GM19193 (cell line): ENCODE results near the gene PTPRO.

Source experiments
- POLR2A ChIP-seq: IDR thresholded peaks from 4 replicates; pipeline ENCODE4 v1.6.1; 2011; ENCODE audit not compliant: insufficient read depth, insufficient read length; ENCODE audit errors: extremely low read depth

Gene PTPRO

DNA sequence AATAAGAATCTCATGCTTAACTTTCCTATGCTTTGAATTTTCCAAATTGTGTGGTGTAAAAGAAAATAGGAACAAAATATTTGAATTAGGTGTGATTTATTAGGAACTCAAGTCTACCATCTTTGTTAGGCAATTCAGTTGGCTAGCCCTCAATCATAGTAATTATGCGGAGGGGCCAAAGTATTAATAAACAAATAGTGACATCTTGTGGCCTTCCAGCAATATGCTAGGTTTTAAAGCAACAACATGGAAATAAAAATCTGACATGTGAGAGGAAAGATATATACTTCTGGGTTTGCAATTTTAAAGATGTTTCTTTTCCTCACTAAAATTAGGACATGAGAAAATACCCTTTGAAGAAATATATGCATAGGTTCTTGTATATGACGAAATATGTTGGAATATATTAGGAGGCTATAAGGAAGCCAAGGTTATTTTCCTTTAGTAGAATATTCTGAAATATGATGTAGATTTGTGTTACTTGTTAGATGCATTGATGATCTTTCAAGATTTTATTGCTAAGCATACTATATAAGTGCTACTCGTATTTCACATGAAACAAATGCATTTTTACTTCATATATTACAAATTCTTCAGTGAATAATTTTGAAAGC is 200.4 kb downstream of the PTPRO start:
- TF ChIP-seq POLR2A: no peak

DNA sequence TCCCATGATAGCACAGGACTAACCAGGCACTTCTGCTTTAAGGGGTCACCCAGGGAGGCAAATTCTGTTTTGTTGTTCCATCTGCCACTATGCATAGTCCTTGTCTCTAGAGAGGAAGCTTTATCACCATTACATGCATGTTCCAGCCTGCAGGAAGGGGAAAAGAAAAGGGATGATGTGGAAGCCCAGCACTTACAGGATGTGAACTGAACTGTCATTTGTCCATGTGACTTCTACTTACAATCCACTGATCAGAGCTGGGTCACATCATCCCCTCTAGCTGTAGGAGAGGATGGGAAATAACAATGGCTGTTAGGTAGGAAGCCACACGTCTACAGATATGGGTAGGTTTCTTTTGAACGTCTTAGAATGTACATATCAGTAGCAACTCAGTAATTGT is 203.1 kb downstream of the PTPRO start:
- TF ChIP-seq POLR2A: no peak

DNA sequence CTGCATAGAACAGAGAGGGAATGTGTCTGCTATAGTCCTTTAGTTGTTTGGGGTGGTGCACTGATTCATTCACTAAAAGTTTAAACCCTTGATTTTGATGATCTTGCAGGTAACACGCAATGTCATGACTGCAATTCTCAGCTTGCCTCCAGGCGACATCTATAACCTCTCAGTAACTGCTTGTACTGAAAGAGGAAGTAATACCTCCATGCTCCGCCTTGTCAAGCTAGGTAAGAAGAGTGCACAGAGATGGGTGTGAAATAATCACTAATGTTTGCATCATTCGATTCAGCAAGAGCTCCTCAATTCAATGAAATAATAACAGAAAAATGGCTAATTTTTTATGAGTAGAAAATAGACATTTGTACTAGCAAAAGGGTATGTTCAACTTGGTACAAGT is 203.7 kb downstream of the PTPRO start:
- no peak for TF ChIP-seq POLR2A

DNA sequence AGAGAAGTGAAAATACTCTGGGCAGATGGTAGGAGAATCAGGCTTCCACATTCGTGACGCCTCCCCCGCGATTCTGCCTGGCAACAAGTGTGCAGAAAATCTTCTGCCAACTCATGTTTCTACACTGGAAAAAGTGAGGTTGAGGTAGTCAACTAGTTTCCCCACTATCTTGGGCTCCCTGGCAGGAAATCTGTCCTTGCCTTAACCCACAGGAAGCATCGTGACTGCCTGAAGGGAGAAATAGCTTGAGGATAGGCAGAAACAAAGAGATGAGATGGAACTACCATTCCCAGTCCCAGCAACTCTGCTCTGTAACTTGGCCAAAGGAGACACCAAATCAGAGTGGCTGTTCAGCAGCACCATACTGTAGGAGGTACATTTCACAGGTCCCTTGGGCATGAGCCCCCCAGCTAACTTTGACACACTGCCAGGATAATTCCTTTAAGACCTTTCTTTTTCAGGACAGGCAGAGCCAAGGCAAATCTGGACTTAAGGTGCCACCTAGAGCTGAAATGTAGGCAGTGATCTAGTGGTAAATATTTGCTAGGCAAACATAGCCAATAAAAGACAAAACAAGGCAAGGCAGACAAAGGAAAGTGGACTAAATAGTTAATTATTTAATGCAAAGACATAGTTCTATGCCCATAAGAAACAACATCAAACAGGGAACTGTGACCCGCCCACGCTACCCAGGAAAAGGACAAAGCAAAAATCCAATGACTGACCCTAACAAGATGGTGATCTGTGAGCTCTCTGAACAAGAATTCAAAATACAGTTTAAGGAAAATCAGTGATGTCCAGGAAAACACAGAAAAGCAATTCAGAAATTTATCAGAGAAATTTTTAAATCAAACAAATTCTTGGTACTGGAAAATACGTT is 205.1 kb downstream of the PTPRO start:
- no peak for TF ChIP-seq POLR2A

DNA sequence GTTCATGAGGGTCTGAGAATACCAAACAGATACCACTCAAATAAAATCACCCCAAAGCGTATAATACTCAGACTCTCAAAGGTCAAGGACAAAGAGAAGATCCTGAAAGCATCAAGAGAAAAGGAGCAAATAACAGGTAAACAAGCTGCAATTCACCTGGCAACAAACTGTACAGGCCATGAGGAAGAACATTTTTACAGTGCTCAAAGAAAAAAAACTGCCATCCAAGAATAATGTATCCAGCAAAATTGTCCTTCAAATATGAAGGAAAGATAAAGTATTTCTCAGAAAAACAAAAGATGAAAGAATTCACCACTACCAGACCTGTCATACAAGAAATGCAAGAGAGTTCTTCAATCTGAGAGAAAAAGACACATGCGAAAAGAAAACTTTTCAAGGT is 206.4 kb downstream of the PTPRO start:
- no peak for TF ChIP-seq POLR2A

DNA sequence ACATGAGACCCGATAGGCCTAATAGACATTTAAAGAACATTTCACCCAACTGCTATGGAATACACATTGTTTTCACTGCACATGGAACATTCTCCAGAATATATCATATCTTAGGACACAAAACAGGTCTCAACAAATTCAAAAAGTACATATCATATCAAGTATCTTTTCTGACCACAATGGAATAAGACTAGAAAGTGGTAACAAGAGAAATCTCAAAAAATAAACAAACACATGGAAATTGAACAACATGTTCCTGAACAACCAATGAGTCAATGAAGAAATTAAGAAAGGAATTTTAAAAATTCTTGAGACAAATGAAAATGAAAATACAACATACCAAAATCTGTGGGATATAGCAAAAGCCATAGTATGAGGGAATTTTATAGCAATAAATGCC is 208.1 kb downstream of the PTPRO start:
- TF ChIP-seq POLR2A: no peak

DNA sequence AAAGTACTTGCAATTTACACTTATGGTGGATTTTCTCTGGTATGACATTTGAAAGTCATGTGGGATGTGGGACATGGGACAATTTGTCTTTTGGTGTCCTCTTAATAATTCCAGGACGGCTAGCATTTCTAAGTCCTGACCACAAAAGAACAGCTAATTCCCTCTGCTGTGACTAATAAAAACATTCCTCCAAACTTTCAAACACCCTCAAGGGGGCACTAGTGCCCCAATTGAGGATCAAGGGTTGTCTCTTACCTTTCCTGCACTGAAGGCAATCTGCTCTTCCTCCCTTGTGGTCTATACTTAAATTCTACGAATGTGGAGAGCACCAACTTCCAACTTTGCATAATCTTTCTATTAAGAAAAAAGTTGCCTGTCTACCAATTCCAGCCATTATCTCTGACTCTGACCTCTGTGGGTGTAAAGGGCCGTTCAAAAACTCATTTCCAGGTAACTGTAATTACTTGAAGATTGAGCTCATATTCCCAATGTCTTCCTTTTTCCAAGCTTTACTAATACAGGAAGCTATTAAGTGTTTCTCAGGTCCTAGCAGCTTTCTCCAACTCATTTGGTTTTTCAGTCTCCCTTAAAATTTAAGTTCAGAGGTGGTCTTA is 210.2 kb downstream of the PTPRO start:
- TF ChIP-seq POLR2A: no peak

DNA sequence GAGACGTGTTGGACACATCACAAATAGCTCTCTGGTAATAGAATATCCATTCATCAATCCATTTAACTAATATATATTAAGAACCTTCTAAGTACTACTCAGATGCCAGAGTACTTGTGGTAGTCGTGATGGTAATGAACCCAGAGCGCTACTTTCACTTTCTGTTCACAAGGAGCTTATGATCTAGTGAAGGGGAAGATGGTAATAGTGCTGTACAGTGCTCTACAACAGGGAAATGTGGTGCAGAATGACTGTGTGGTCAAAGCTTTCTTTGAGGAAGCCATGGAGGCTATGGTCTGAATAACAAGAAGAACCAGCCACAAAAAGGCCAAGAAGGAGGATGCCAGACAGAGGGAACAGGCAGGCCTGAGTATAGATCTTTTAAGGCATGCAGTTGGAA is 212.0 kb downstream of the PTPRO start:
- no peak for TF ChIP-seq POLR2A

DNA sequence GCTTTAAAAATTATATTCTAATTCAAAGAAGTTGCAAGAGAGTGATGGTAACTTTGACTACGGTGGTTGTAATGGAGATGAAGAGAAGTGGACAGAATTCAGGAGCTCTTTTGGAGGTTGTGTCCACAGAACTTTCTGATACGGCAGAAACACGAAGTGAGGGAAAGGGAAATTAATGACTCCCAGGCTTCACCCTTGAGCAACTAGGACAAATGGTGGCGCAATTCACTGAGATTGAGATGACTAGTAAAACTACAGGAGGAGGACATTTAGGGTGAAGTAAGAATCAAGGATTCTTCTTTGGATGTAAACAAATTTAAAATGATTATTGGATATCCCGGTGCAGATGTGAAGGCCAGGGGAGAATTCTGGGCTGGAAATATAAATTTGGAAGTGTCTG is 212.6 kb downstream of the PTPRO start:
- no peak for TF ChIP-seq POLR2A

DNA sequence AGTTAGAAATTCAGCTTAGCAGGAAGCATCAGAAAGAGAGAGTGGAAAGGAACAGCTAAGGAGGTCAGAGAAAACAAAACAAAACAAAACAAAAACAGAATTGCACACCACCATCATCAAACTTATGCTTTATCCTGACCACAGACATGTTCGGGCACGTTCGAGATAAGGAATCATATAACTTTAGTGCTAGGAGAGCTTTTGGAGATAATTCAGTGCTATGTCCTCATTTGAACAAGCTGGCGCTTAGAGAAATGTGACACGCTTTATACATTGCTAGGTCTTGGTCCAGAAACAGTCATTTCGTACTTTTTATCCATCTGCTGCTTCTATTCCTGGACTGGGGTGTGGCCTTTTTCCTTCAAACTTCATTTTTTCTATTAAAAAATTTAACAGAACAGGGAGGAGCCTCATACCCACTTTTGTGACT is 213.1 kb downstream of the PTPRO start:
- TF ChIP-seq POLR2A: no peak

DNA sequence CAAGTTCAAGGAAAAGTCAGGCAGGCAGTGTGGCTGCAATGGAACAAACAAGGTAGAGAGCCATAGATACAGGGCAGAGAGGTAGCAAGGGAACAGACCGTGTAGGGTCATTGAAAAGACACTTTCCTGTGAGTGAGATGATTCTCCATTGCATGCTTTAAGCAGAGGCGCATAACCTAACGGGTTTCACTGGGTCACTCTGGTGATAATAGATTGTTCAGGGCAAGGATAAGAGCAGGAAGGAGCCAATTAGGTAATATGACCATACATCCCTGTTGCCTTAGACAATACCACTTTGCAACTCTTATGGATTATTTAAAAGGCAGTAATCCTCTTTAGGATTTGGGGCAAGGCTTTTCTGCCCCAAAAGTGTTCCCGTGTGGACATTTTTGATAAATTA is 214.1 kb downstream of the PTPRO start:
- TF ChIP-seq POLR2A: no peak

DNA sequence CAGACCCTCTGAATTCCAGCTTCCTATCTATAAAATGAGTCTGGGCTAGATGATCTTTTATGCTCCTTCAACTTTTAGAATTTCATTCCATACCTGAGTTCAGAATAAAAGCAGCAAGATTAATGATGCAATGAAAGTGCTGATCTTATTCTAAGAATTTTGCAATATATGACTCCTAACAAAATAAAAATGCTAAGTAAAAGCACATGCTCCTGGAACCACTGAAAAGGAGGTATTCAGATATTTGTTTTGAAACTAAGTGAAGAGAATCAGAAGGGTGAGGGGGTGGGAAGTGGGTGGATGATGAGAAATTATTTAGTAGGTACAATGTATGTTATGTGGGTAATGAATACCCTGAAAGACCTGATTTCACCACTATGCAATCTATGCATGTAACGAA is 216.6 kb downstream of the PTPRO start:
- no peak for TF ChIP-seq POLR2A

DNA sequence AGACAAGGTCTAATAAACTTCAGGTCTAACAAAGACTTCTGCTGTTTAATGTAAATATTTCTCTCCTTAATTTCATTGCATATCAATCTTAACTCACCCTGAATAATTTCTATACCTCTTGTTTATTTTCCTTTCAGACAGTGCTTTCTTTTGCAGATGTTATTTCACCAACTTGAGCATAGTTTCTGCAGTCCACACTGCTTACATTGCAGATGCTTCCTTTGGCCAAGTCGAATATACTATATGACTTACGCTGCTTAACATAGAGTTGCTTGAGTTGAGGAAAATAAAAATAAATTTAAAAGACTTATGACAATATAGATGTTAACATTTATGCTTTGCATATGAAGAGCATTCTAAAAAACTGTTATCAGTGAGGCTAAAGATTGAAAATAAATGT is 217.7 kb downstream of the PTPRO start:
- no peak for TF ChIP-seq POLR2A

DNA sequence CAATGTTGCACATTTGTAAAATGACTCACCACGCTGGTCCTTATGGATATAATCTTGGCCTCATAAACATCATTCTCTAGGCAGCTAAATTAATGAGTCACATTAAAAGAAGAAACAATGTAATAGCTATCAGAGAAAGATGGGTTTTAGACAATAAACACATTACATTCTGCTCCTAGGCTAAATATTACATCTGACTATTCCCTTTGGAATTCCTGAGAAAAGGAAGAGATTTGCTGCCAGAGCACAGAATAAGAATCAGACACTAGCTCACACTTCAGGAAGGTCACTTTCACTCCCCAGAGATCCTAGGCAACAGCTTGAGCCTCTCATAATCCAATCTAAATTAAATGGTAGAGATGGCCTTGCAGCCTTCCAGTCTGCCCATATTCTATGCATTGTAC is 218.2 kb downstream of the PTPRO start:
- no peak for TF ChIP-seq POLR2A

DNA sequence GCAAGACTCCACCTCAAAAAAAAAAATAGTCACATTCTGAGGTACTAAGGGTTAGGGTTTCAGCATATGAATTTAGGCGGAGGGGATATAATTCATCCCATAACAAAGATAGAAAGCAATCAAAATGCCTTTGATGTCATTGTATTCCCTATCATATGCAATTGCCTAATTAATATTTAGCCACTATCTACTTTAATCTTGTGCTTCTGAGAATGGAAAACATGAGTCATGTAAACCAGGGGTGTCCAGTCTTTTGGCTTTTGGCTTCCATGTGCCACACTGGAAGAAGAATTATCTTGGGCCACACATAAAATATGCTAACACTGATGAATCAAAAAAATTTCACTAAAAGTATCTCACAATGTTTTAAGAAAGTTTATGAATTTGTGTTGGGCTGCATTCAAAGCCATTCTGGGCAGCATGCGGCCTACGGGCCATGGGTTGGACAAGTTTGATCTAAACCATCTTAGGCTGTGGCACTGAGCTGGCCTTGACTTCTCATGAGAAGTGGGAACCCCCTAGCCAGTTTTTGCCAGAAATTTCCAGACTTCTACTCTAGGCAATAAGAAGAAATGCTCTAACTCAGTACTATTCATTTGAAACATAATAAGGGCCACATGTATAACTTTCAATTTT is 219.8 kb downstream of the PTPRO start:
- TF ChIP-seq POLR2A: no peak

DNA sequence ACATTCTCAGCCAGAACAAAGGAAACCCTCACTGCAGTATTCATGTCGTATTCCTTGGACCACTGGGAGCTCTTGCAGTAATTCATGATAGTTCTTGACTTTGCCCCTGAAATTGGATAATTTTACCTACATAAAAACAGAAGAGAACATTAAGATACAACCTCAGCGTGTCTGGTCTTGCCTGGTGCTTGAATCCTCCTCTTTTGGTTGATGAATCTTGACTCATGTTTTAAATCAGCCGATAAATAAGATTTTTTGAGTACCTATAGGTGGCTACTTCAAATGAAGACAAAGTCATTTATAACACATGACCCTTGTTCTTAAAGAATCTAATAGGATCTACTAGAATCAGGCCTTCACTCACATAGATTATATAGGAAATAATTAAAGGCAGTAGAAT is 221.0 kb downstream of the PTPRO start:
- no peak for TF ChIP-seq POLR2A

DNA sequence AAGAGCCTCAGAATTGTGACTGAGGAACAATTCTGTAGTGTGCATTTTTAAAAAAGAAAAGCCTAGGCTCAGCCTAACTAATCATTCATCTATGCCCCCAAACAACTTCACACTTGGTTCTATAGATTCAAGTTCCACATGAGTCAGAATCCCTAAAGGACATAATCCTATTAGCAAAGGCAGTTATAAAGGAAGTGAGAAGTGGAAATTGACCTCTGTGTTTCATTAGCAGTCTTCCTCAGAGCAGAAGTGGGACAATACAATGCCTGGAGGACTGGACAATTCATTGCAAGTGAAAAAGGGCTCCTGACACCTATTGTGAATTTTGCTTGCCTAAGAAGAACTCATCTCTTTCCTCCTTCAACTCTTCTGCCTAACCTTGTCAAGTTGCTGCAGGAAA is 222.3 kb downstream of the PTPRO start:
- TF ChIP-seq POLR2A: no peak

DNA sequence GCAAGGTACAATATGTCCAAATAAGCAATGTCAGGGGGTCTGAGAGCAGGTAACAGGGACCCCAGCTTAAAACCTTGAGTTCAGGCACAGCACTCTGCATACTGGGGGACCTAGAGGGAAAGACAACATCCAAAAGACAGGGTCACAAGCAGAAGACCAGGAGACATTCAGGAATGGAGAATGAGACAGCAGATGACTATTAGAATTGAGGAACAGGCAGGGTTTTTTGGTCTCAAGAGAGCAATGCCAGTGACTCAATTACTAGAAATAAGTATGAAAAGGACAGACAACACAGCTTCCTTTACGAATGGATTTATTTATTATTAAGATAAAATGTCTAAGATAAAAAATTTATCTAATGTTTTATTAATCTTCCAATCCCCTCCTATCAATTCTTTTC is 223.0 kb downstream of the PTPRO start:
- no peak for TF ChIP-seq POLR2A
